ENCODE measurements around the gene FAT4.

Gene FAT4

GRCh38 chr4:125316791-125317524 lies 2.2 kb downstream of the FAT4 start:
- Histone ChIP-seq H3K36me3 (replicated peaks; ENCODE audit: low read depth, low read length) (no peaks in the 10 kb centered on the region), H3K9ac (ENCODE audit: low read length) (no peak overlapping the region), H3K4me1 (ENCODE audit: low read length) (no peaks in the 10 kb centered on the region), H3K9me3 (ENCODE audit: insufficient read depth, low read length) (no peaks in the 10 kb centered on the region), H3K27me3 (ENCODE audit: low read depth, low read length) (no peaks in the 10 kb centered on the region), H3K79me2 (ENCODE audit: low read length) (no peaks in the 10 kb centered on the region), H3K27ac (ENCODE audit: low read length) (no peak overlapping the region), H4K20me1 (ENCODE audit: insufficient read depth, low read length) (no peaks in the 10 kb centered on the region), H2AFZ (ENCODE audit: low read depth, low read length) (no peak overlapping the region), H3K4me2 (ENCODE audit: low read length) (no peak overlapping the region), H3K4me3 (ENCODE audit: low read length) (no peak overlapping the region)
- TF ChIP-seq CTCF (IDR thresholded peaks at IDR 0.05; ENCODE audit: low read depth, low read length) (no peak), EZH2phosphoT487 (IDR thresholded peaks at IDR 0.05; ENCODE audit: low read depth) (no peak)

GRCh38 chr4:125317525-125317877 lies 2.7 kb downstream of the FAT4 start:
- H3K4me2 ChIP-seq (ENCODE audit: low read length): no peak overlapping the region
- H2AFZ ChIP-seq (ENCODE audit: low read depth, low read length): no peak overlapping the region
- no peaks in the 10 kb centered on the region for H4K20me1 ChIP-seq (ENCODE audit: insufficient read depth, low read length)

GRCh38 chr4:125319311-125319710 lies 4.6 kb downstream of the FAT4 start:
- Histone ChIP-seq H3K9me3 (ENCODE audit: insufficient read depth, low read length) (no peaks in the 10 kb centered on the region), H3K4me3 (ENCODE audit: low read length) (no peak overlapping the region), H3K27me3 (ENCODE audit: low read depth, low read length) (no peaks in the 10 kb centered on the region), H4K20me1 (ENCODE audit: insufficient read depth, low read length) (no peaks in the 10 kb centered on the region), H3K9ac (ENCODE audit: low read length) (no peak overlapping the region), H3K36me3 (replicated peaks; ENCODE audit: low read depth, low read length) (no peaks in the 10 kb centered on the region), H3K4me2 (ENCODE audit: low read length) (no peak overlapping the region), H3K79me2 (ENCODE audit: low read length) (no peaks in the 10 kb centered on the region), H3K27ac (ENCODE audit: low read length) (no peak overlapping the region), H2AFZ (ENCODE audit: low read depth, low read length) (no peak overlapping the region), H3K4me1 (ENCODE audit: low read length) (no peaks in the 10 kb centered on the region)
- no peak for TF ChIP-seq EZH2phosphoT487 (IDR thresholded peaks at IDR 0.05; ENCODE audit: low read depth)
- no peak for TF ChIP-seq CTCF (IDR thresholded peaks at IDR 0.05; ENCODE audit: low read depth, low read length)

More at GRCh38 chr4:125317525-125317877, 2.7 kb downstream of the FAT4 start:
- no peak for TF ChIP-seq EZH2phosphoT487 (IDR thresholded peaks at IDR 0.05; ENCODE audit: low read depth)
- TF ChIP-seq CTCF (IDR thresholded peaks at IDR 0.05; ENCODE audit: low read depth, low read length): no peak
- no peaks in the 10 kb centered on the region for H3K36me3 ChIP-seq (replicated peaks; ENCODE audit: low read depth, low read length)
- no peaks in the 10 kb centered on the region for H3K79me2 ChIP-seq (ENCODE audit: low read length)
- H3K9ac ChIP-seq (ENCODE audit: low read length): no peak overlapping the region
- H3K4me3 ChIP-seq (ENCODE audit: low read length): no peak overlapping the region
- no peaks in the 10 kb centered on the region for H3K4me1 ChIP-seq (ENCODE audit: low read length)
- no peaks in the 10 kb centered on the region for H3K27me3 ChIP-seq (ENCODE audit: low read depth, low read length)
- H3K27ac ChIP-seq (ENCODE audit: low read length): no peak overlapping the region
- no peaks in the 10 kb centered on the region for H3K9me3 ChIP-seq (ENCODE audit: insufficient read depth, low read length)

- Histone ChIP-seq H3K4me1 (ENCODE audit: low read length) (no peaks in the 10 kb centered on the region), H3K27me3 (ENCODE audit: low read depth, low read length) (no peaks in the 10 kb centered on the region), H4K20me1 (ENCODE audit: insufficient read depth, low read length) (no peaks in the 10 kb centered on the region), H3K9ac (ENCODE audit: low read length) (no peak overlapping the region), H3K9me3 (ENCODE audit: insufficient read depth, low read length) (no peaks in the 10 kb centered on the region), H3K4me3 (ENCODE audit: low read length) (no peak overlapping the region), H3K4me2 (ENCODE audit: low read length) (no peak overlapping the region), H2AFZ (ENCODE audit: low read depth, low read length) (no peak overlapping the region), H3K79me2 (ENCODE audit: low read length) (no peaks in the 10 kb centered on the region), H3K36me3 (replicated peaks; ENCODE audit: low read depth, low read length) (no peaks in the 10 kb centered on the region), H3K27ac (ENCODE audit: low read length) (no peak overlapping the region)
- TF ChIP-seq CTCF (IDR thresholded peaks at IDR 0.05; ENCODE audit: low read depth, low read length) (no peak), EZH2phosphoT487 (IDR thresholded peaks at IDR 0.05; ENCODE audit: low read depth) (no peak)
These were observed 7.1 kb downstream of the FAT4 start for GRCh38 chr4:125321709-125322365.
